Measurements from ENCODE around the gene OR51E1.

The OR51E1 gene

GRCh38 chr11:4642043-4642442 is 1.7 kb upstream of the OR51E1 start:
- no peak for DNase-seq (ENCODE audit: low read depth in 1 of 2, low spot score in 1 of 2)
- Histone ChIP-seq H3K27ac (replicated peaks) (no peak overlapping the region), H3K27me3 (ENCODE audit: insufficient read depth, poor library complexity, severe bottlenecking) (peaks cover 2% of the 10 kb centered on the region), H3K4me3 (replicated peaks; ENCODE audit: insufficient read depth, low read length) (no peak overlapping the region)
- no peak for TF ChIP-seq GABPA (IDR thresholded peaks at IDR 0.05; ENCODE audit: low read depth)
- no peak for TF ChIP-seq REST (IDR thresholded peaks at IDR 0.05; ENCODE audit: insufficient replicate concordance, low read depth)
- no peak for TF ChIP-seq SPI1 (IDR thresholded peaks at IDR 0.05; ENCODE audit: borderline replicate concordance, low read depth)
- TF ChIP-seq POLR2AphosphoS5 (IDR thresholded peaks at IDR 0.05; ENCODE audit: low read depth) = no peak
- no peak for TF ChIP-seq CTCF (IDR thresholded peaks at IDR 0.05; ENCODE audit: insufficient read depth, low read length)

- H3K27ac ChIP-seq (replicated peaks) = no peak overlapping the region
- TF ChIP-seq SPI1 (IDR thresholded peaks at IDR 0.05; ENCODE audit: borderline replicate concordance, low read depth) = no peak
- no peak for TF ChIP-seq GABPA (IDR thresholded peaks at IDR 0.05; ENCODE audit: low read depth)
- TF ChIP-seq CTCF (IDR thresholded peaks at IDR 0.05; ENCODE audit: insufficient read depth, low read length) = no peak
- TF ChIP-seq POLR2AphosphoS5 (IDR thresholded peaks at IDR 0.05; ENCODE audit: low read depth) = no peak
- TF ChIP-seq REST (IDR thresholded peaks at IDR 0.05; ENCODE audit: insufficient replicate concordance, low read depth) = no peak
- no peak for DNase-seq (ENCODE audit: low read depth in 1 of 2, low spot score in 1 of 2)
- H3K4me3 ChIP-seq (replicated peaks; ENCODE audit: insufficient read depth, low read length) = no peak overlapping the region
- peaks cover 2% of the 10 kb centered on the region for H3K27me3 ChIP-seq (ENCODE audit: insufficient read depth, poor library complexity, severe bottlenecking)
Observed at GRCh38 chr11:4643076-4643475, 706 bp upstream of the OR51E1 start.

- no peak overlapping the region for H3K4me3 ChIP-seq (replicated peaks; ENCODE audit: insufficient read depth, low read length)
- no peak overlapping the region for H3K27ac ChIP-seq (replicated peaks)
- peaks cover 3% of the 10 kb centered on the region for H3K27me3 ChIP-seq (ENCODE audit: insufficient read depth, poor library complexity, severe bottlenecking)
- no peak for DNase-seq (ENCODE audit: low read depth in 1 of 2, low spot score in 1 of 2)
- TF ChIP-seq REST (IDR thresholded peaks at IDR 0.05; ENCODE audit: insufficient replicate concordance, low read depth) (no peak), CTCF (IDR thresholded peaks at IDR 0.05; ENCODE audit: insufficient read depth, low read length) (no peak), SPI1 (IDR thresholded peaks at IDR 0.05; ENCODE audit: borderline replicate concordance, low read depth) (no peak), POLR2AphosphoS5 (IDR thresholded peaks at IDR 0.05; ENCODE audit: low read depth) (no peak), GABPA (IDR thresholded peaks at IDR 0.05; ENCODE audit: low read depth) (no peak)
Observed at GRCh38 chr11:4644233-4644632, 451 bp downstream of the OR51E1 start.
